K562 (cell line): ENCODE data around the gene GET4. TPM values are rescaled to one million over a fixed set of nuclear protein-coding genes. Genes with fewer than 3 reads are reported as not detected.

Experiments
- ATF1 ChIP-seq, 2 experiments: fragments of 450-650 bp in 1 of 2; IDR thresholded peaks; 2 replicates each; pipeline ENCODE4 v1.6.1; 2016; ENCODE audit warnings: missing compliant biosample characterization in 1 of 2, missing genetic modification characterization in 1 of 2
- ATF7 ChIP-seq: fragments of 450-650 bp; IDR thresholded peaks from 2 replicates; pipeline ENCODE4 v1.7.1; 2014; ENCODE audit warnings: mild to moderate bottlenecking, moderate library complexity
- CBFA2T2 ChIP-seq: fragments of 450-650 bp; conservative IDR thresholded peaks from 2 replicates; pipeline ENCODE4 v1.6.1; 2017; ENCODE audit warnings: mild to moderate bottlenecking
- FOXA3 ChIP-seq, 2 experiments: fragments of 450-650 bp in 1 of 2; sonication (generic) in 1 of 2; formaldehyde crosslinking; IDR thresholded peaks in 1 of 2; conservative IDR thresholded peaks in 1 of 2; 2 replicates each; pipeline versions ENCODE4 v1.4.0 to v1.8.0; 2020 to 2022; ENCODE audit warnings: mild to moderate bottlenecking in 2 of 2, missing genetic modification reagents in 1 of 2
- HMG20A ChIP-seq: fragments of 450-650 bp; formaldehyde crosslinking; conservative IDR thresholded peaks from 2 replicates; pipeline ENCODE4 v1.4.0; 2020; ENCODE audit warnings: mild to moderate bottlenecking, mixed read lengths
- NEUROD1 ChIP-seq: fragments of 150-350 bp; IDR thresholded peaks from 2 replicates; pipeline ENCODE4 v1.6.1; 2014; ENCODE audit warnings: borderline replicate concordance, low read length, low read depth; ENCODE audit not compliant: partially characterized antibody
- PRMT5 ChIP-seq: sonication (generic); formaldehyde crosslinking; IDR thresholded peaks from 2 replicates; pipeline ENCODE4 v1.5.0; 2020; ENCODE audit warnings: missing genetic modification reagents
- RBFOX2 ChIP-seq: fragments of 200-400 bp; formaldehyde crosslinking; IDR thresholded peaks from 2 replicates; pipeline ENCODE4 v1.6.1; 2017; ENCODE audit warnings: low read depth, mild to moderate bottlenecking, low read length, moderate library complexity
- ZKSCAN8 ChIP-seq: fragments of 200-800 bp; sonication (Bioruptor generic); IDR thresholded peaks from 2 replicates; pipeline ENCODE4 v1.6.1; 2016; ENCODE audit warnings: missing genetic modification characterization, missing compliant biosample characterization
- ZNF239 ChIP-seq: fragments of 250-450 bp; sonication (Bioruptor Pico); IDR thresholded peaks from 2 replicates; pipeline ENCODE4 v1.4.0; 2020; ENCODE audit warnings: mild to moderate bottlenecking
- ZNF408 ChIP-seq: fragments of 250-450 bp; sonication (Bioruptor Pico); IDR thresholded peaks from 2 replicates; pipeline ENCODE4 v1.4.0; 2020; ENCODE audit warnings: low read depth, mild to moderate bottlenecking, moderate library complexity
- ZNF696 ChIP-seq: fragments of 250-450 bp; sonication (Bioruptor Pico); conservative IDR thresholded peaks from 2 replicates; pipeline ENCODE4 v1.4.0; 2020; ENCODE audit warnings: mild to moderate bottlenecking, moderate library complexity
- polyA plus RNA-seq, 8 experiments: library from polyadenylated mRNA; depleted of rRNA in 4 of 8; stranded (reverse) in 5 of 8; unstranded in 3 of 8; fragments of >200 nt; fragmentation: Nextera tagmentation in 2 of 8; fragmentation: Illumina TruSeq in 1 of 8; extraction: Ambion mirVana in 2 of 8; extraction: Trizol in 1 of 8; gene quantifications; 2 replicates each; pipeline versions ENCODE4 v1.2.1 to v1.2.3, GENCODE V29; 2011 to 2014; ENCODE audit warnings: inconsistent platforms in 1 of 8, missing spikeins in 1 of 8
- total RNA-seq, 7 experiments: library from RNA; depleted of rRNA in 6 of 7; stranded (reverse); fragments of >200 nt in 6 of 7; fragmentation: Illumina TruSeq in 2 of 7; extraction: Trizol in 2 of 7; gene quantifications; 2 replicates each; pipeline versions ENCODE4 v1.2.1 to v1.2.3, GENCODE V29; 2011 to 2021; ENCODE audit warnings: low replicate concordance in 1 of 7
- TF ChIP-seq, protein P1 (sequence below): fragments of 450-650 bp; IDR thresholded peaks from 2 replicates; pipeline ENCODE4 v1.6.1; 2016
- TF ChIP-seq, protein P2 (sequence below), 2 experiments: fragments of 250-450 bp in 1 of 2; fragments of 450-650 bp in 1 of 2; sonication (Bioruptor Pico) in 1 of 2; IDR thresholded peaks; 2 replicates each; pipeline versions ENCODE4 v1.6.1 to v1.8.0; 2016 to 2021; ENCODE audit warnings: mild to moderate bottlenecking in 2 of 2, moderate library complexity in 2 of 2, missing compliant biosample characterization in 1 of 2, missing genetic modification characterization in 1 of 2
- TF ChIP-seq, protein P3 (sequence below): fragments of 450-650 bp; IDR thresholded peaks from 2 replicates; pipeline ENCODE4 v1.6.1; 2014; ENCODE audit warnings: low read depth, mild to moderate bottlenecking, moderate library complexity, borderline replicate concordance
- TF ChIP-seq, protein P4 (sequence below): conservative IDR thresholded peaks from 2 replicates; pipeline ENCODE4 v1.6.1; 2011; ENCODE audit warnings: low read depth, mild to moderate bottlenecking, low read length; ENCODE audit not compliant: control insufficient read depth
- TF ChIP-seq, protein P5 (sequence below): fragments of 450-650 bp; formaldehyde crosslinking; IDR thresholded peaks from 2 replicates; pipeline ENCODE4 v1.4.0; 2020; ENCODE audit warnings: mild to moderate bottlenecking, moderate library complexity
- TF ChIP-seq, protein P6 (sequence below): sonication (generic); formaldehyde crosslinking; IDR thresholded peaks from 2 replicates; pipeline ENCODE4 v1.4.0; 2020; ENCODE audit warnings: mild to moderate bottlenecking, missing genetic modification reagents

Gene GET4
- total and polyA plus RNA-seq, 9 of the 15 experiments (the other 6 are each of a cell fraction or from before 2014, with no cell fraction given): 0.99 to 122 (median 40.4) TPM

DNA sequence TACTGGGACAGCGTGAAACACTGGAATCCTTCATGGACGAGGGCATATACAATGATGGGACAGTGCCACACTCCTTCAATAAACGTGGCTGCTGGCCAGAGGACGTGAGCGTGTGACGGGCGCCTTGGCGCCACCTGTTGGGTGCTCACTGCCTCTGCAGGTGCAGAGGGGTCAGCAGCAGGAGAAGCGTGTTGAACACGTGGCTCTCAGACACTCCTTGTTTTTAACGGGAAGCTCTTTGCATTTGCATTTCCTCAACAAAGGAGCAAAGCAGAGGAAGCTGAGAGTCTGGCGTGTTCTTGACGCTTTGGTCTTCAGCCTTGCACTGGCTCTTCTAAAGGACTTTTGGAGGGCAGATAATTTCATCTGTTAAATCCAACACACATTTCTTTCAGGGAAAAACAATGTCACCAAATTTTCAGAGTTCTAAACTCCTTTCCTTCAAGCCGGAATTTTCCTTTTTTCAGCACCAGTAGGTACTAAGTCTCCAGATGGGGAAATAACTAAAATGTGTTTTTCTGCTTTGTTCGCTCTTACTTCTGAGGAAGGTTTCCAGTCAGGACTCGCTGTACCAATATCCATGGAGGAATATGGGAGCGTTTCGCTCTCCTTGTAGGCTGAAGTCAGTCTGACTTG lies 2.9 kb upstream of the GET4 start (continued):
- TF ChIP-seq, protein P1, sequence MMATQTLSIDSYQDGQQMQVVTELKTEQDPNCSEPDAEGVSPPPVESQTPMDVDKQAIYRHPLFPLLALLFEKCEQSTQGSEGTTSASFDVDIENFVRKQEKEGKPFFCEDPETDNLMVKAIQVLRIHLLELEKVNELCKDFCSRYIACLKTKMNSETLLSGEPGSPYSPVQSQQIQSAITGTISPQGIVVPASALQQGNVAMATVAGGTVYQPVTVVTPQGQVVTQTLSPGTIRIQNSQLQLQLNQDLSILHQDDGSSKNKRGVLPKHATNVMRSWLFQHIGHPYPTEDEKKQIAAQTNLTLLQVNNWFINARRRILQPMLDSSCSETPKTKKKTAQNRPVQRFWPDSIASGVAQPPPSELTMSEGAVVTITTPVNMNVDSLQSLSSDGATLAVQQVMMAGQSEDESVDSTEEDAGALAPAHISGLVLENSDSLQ: peak; percentile 29; the same call in 1 of the 2 replicates
- TF ChIP-seq, protein P2, sequence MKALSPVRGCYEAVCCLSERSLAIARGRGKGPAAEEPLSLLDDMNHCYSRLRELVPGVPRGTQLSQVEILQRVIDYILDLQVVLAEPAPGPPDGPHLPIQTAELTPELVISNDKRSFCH (CRISPR knock-in tag; IDR thresholded peaks at IDR 0.05): no peak
- TF ChIP-seq, protein P2 (tag; IDR thresholded peaks at IDR 0.05): peak; percentile 73; the same call in 1 of the 2 replicates
- TF ChIP-seq PRMT5 (peak; percentile 87; the same call in 1 of the 2 replicates), RBFOX2 (peak; percentile 40), ZKSCAN8 (peak; percentile 72; the same call in 1 of the 2 replicates), ATF1 (CRISPR knock-in tag; IDR thresholded peaks at IDR 0.05) (no peak), ATF1 (tag; IDR thresholded peaks at IDR 0.05) (peak; percentile 79), FOXA3 (CRISPR knock-in tag; conservative IDR thresholded peaks at IDR 0.05 in 1 of 2, IDR thresholded peaks at IDR 0.05 in 1 of 2) (peak in 1 of 2 experiments; percentile 96; a peak in 2 of 4 replicates), NEUROD1 (peak; percentile 51), HMG20A (CRISPR knock-in tag) (no peak), ATF7 (peak; percentile 42; the same call in 1 of the 2 replicates), ZNF239 (CRISPR knock-in tag) (no peak), ZNF408 (CRISPR knock-in tag) (no peak), CBFA2T2 (peak; percentile 24; the same call in 1 of the 2 replicates), ZNF696 (CRISPR knock-in tag) (no peak)
- TF ChIP-seq, protein P3, sequence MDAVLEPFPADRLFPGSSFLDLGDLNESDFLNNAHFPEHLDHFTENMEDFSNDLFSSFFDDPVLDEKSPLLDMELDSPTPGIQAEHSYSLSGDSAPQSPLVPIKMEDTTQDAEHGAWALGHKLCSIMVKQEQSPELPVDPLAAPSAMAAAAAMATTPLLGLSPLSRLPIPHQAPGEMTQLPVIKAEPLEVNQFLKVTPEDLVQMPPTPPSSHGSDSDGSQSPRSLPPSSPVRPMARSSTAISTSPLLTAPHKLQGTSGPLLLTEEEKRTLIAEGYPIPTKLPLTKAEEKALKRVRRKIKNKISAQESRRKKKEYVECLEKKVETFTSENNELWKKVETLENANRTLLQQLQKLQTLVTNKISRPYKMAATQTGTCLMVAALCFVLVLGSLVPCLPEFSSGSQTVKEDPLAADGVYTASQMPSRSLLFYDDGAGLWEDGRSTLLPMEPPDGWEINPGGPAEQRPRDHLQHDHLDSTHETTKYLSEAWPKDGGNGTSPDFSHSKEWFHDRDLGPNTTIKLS: peak; percentile 90
- TF ChIP-seq, protein P4, sequence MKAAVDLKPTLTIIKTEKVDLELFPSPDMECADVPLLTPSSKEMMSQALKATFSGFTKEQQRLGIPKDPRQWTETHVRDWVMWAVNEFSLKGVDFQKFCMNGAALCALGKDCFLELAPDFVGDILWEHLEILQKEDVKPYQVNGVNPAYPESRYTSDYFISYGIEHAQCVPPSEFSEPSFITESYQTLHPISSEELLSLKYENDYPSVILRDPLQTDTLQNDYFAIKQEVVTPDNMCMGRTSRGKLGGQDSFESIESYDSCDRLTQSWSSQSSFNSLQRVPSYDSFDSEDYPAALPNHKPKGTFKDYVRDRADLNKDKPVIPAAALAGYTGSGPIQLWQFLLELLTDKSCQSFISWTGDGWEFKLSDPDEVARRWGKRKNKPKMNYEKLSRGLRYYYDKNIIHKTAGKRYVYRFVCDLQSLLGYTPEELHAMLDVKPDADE: 0 out of 2 replicates have a peak, but pooled peaks have one; percentile 59
- TF ChIP-seq, protein P5, sequence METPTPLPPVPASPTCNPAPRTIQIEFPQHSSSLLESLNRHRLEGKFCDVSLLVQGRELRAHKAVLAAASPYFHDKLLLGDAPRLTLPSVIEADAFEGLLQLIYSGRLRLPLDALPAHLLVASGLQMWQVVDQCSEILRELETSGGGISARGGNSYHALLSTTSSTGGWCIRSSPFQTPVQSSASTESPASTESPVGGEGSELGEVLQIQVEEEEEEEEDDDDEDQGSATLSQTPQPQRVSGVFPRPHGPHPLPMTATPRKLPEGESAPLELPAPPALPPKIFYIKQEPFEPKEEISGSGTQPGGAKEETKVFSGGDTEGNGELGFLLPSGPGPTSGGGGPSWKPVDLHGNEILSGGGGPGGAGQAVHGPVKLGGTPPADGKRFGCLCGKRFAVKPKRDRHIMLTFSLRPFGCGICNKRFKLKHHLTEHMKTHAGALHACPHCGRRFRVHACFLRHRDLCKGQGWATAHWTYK (CRISPR knock-in tag): 0 out of 2 replicates have a peak, but pooled peaks have one; percentile 61
- TF ChIP-seq, protein P6, sequence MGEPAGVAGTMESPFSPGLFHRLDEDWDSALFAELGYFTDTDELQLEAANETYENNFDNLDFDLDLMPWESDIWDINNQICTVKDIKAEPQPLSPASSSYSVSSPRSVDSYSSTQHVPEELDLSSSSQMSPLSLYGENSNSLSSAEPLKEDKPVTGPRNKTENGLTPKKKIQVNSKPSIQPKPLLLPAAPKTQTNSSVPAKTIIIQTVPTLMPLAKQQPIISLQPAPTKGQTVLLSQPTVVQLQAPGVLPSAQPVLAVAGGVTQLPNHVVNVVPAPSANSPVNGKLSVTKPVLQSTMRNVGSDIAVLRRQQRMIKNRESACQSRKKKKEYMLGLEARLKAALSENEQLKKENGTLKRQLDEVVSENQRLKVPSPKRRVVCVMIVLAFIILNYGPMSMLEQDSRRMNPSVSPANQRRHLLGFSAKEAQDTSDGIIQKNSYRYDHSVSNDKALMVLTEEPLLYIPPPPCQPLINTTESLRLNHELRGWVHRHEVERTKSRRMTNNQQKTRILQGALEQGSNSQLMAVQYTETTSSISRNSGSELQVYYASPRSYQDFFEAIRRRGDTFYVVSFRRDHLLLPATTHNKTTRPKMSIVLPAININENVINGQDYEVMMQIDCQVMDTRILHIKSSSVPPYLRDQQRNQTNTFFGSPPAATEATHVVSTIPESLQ (CRISPR knock-in tag): peak; percentile 98; the same call in 1 of the 2 replicates
